Cardiac fibroblast (primary cell): Measurements from ENCODE around the gene RAB5B.

Experiments used
- DNase-seq, 2 donors: peaks; one replicate each; pipeline versions ENCODE4 v3.0.0 to v3.0.0-alpha.2; 2010; ENCODE audit warnings: low read depth in 2 of 2
- H3K4me3 ChIP-seq, 2 donors: replicated peaks in 1 of 2; 1 replicate in 1 of 2; 2 replicates in 1 of 2; pipeline ENCODE4 v1.5.1; 2011; ENCODE audit warnings: low read depth in 2 of 2, low read length in 2 of 2, mild to moderate bottlenecking in 2 of 2, moderate library complexity in 1 of 2
- CTCF ChIP-seq: IDR thresholded peaks from one replicate; pipeline ENCODE4 v1.5.1; 2011; ENCODE audit warnings: low read depth, mild to moderate bottlenecking, low read length, inconsistent platforms

The RAB5B gene

GRCh38 chr12:55929306-55929791, 44.5 kb upstream of the RAB5B start:
- H3K4me3 ChIP-seq, result no peak overlapping the region
- TF ChIP-seq CTCF, result no peak
- DNase-seq, result no peak

GRCh38 chr12:55930771-55931316, 43.0 kb upstream of the RAB5B start, which contains the start of gene DGKA:
TSS of gene DGKA (plus strand) at chr12:55931162. CDS start at chr12:55936504, 5,342 bp downstream.
- peak; percentile 63 for TF ChIP-seq CTCF
- DNase-seq, result peak; percentile 85 to 87
- H3K4me3 ChIP-seq, result peak within 1 kb of the TSS; percentile 78 to 83

- no peak for DNase-seq
- H3K4me3 ChIP-seq, result peak overlapping the region; percentile 51 to 78
- TF ChIP-seq CTCF, result no peak
These were observed 42.5 kb upstream of the RAB5B start for GRCh38 chr12:55931317-55931779.

GRCh38 chr12:55931780-55932550, 41.9 kb upstream of the RAB5B start:
- DNase-seq, result peak; percentile 31 to 60
- TF ChIP-seq CTCF, result no peak
- H3K4me3 ChIP-seq, result peak overlapping the region; percentile 78 to 83

GRCh38 chr12:55932551-55932910, 41.3 kb upstream of the RAB5B start:
- no peak for TF ChIP-seq CTCF
- peak overlapping the region; percentile 78 to 83 for H3K4me3 ChIP-seq
- peak; percentile 41 to 63 for DNase-seq

GRCh38 chr12:55933169-55933798, 40.6 kb upstream of the RAB5B start:
- no peak overlapping the region for H3K4me3 ChIP-seq
- DNase-seq, result peak; percentile 29 to 30

More at GRCh38 chr12:55933169-55933798, 40.6 kb upstream of the RAB5B start:
- TF ChIP-seq CTCF, result no peak
